ENCODE measurements around the gene HSDL1. TPM values are rescaled to one million over a fixed set of nuclear protein-coding genes. Genes with fewer than 3 reads are reported as not detected.

HSDL1 gene
- total RNA-seq, 2 donors from 2014 or later: 11.2 to 11.8 TPM

GRCh38 chr16:84098939-84099338 is 46.0 kb downstream of the HSDL1 start:
- no peak overlapping the region for H3K27ac Mint-ChIP-seq
- no peak for DNase-seq (ENCODE audit: low spot score in 2 of 2)
- no peak for ATAC-seq
- peaks cover 2 to 9% of the 10 kb centered on the region in 2 donors for H3K36me3 Mint-ChIP-seq
- H3K9me3 Mint-ChIP-seq: no peaks in the 10 kb centered on the region

GRCh38 chr16:84096447-84097005 is 48.5 kb downstream of the HSDL1 start:
- H3K27ac Mint-ChIP-seq: no peak overlapping the region
- H3K36me3 Mint-ChIP-seq: peaks cover 9% of the 10 kb centered on the region in 2 donors
- no peak for DNase-seq (ENCODE audit: low spot score in 2 of 2)
- H3K9me3 Mint-ChIP-seq: no peaks in the 10 kb centered on the region
- no peak for ATAC-seq

GRCh38 chr16:84095466-84095865 is 49.5 kb downstream of the HSDL1 start:
- Mint-ChIP-seq H3K9me3 (no peaks in the 10 kb centered on the region), H3K27ac (no peak overlapping the region), H3K36me3 (peaks cover 9% of the 10 kb centered on the region in 2 donors)
- no peak for DNase-seq (ENCODE audit: low spot score in 2 of 2)
- ATAC-seq: no peak

- no peak for ATAC-seq
- Mint-ChIP-seq H3K36me3 (peaks cover 7 to 10% of the 10 kb centered on the region in 2 donors), H3K9me3 (no peaks in the 10 kb centered on the region), H3K27ac (no peak overlapping the region)
- no peak for DNase-seq (ENCODE audit: low spot score in 2 of 2)
Measured at GRCh38 chr16:84093879-84094270, 51.1 kb downstream of the HSDL1 start.

- ATAC-seq (no peak), DNase-seq (ENCODE audit: low spot score in 2 of 2) (no peak)
- H3K9me3 Mint-ChIP-seq: no peaks in the 10 kb centered on the region
- peak overlapping the region in 1 of 2 donors; percentile 79 for H3K27ac Mint-ChIP-seq
- H3K36me3 Mint-ChIP-seq: peaks cover 4 to 15% of the 10 kb centered on the region in 2 donors
Measured at GRCh38 chr16:84093120-84093878, 51.7 kb downstream of the HSDL1 start.

GRCh38 chr16:84091460-84091859 is 53.5 kb downstream of the HSDL1 start:
- H3K27ac Mint-ChIP-seq: no peak overlapping the region
- H3K9me3 Mint-ChIP-seq: no peaks in the 10 kb centered on the region
- DNase-seq (ENCODE audit: low spot score in 2 of 2) (no peak), ATAC-seq (no peak)
- peaks cover 15 to 20% of the 10 kb centered on the region in 2 donors for H3K36me3 Mint-ChIP-seq

- no peak for DNase-seq (ENCODE audit: low spot score in 2 of 2)
- H3K27ac Mint-ChIP-seq: no peak overlapping the region
Measured at GRCh38 chr16:84090211-84090610, 54.8 kb downstream of the HSDL1 start.

GRCh38 chr16:84088695-84089395 is 56.1 kb downstream of the HSDL1 start:
- ATAC-seq (peak; percentile 87 to 91), DNase-seq (ENCODE audit: low spot score in 2 of 2) (peak; percentile 58 to 65)
- peaks cover 21 to 24% of the 10 kb centered on the region in 2 donors for H3K36me3 Mint-ChIP-seq
- H3K9me3 Mint-ChIP-seq: no peaks in the 10 kb centered on the region
- H3K27ac Mint-ChIP-seq: peak overlapping the region in 1 of 2 donors; percentile 58

More at GRCh38 chr16:84090211-84090610, 54.8 kb downstream of the HSDL1 start:
- ATAC-seq: no peak
- no peaks in the 10 kb centered on the region for H3K9me3 Mint-ChIP-seq
- peaks cover 21 to 27% of the 10 kb centered on the region in 2 donors for H3K36me3 Mint-ChIP-seq

- no peak overlapping the region for H3K27ac Mint-ChIP-seq
- peak in 1 of 2 donors; percentile 57 for ATAC-seq
- peaks cover 19 to 21% of the 10 kb centered on the region in 2 donors for H3K36me3 Mint-ChIP-seq
- no peak for DNase-seq (ENCODE audit: low spot score in 2 of 2)
- H3K9me3 Mint-ChIP-seq: no peaks in the 10 kb centered on the region
Measured at GRCh38 chr16:84087466-84088151, 57.4 kb downstream of the HSDL1 start.

- Mint-ChIP-seq H3K27ac (no peak overlapping the region), H3K36me3 (peaks cover 20 to 21% of the 10 kb centered on the region in 2 donors), H3K9me3 (no peaks in the 10 kb centered on the region)
- ATAC-seq (no peak), DNase-seq (ENCODE audit: low spot score in 2 of 2) (no peak)
Measured at GRCh38 chr16:84087001-84087400, 58.0 kb downstream of the HSDL1 start.

GRCh38 chr16:84086341-84086740 is 58.6 kb downstream of the HSDL1 start:
- DNase-seq (ENCODE audit: low spot score in 2 of 2) (no peak), ATAC-seq (no peak)
- H3K27ac Mint-ChIP-seq: no peak overlapping the region
- no peaks in the 10 kb centered on the region for H3K9me3 Mint-ChIP-seq
- peaks cover 21 to 25% of the 10 kb centered on the region in 2 donors for H3K36me3 Mint-ChIP-seq

GRCh38 chr16:84085773-84086172 is 59.2 kb downstream of the HSDL1 start:
- DNase-seq (ENCODE audit: low spot score in 2 of 2) (no peak), ATAC-seq (no peak)
- no peak overlapping the region for H3K27ac Mint-ChIP-seq
- H3K36me3 Mint-ChIP-seq: peaks cover 21 to 25% of the 10 kb centered on the region in 2 donors
- H3K9me3 Mint-ChIP-seq: no peaks in the 10 kb centered on the region

GRCh38 chr16:84085271-84085667 is 59.7 kb downstream of the HSDL1 start:
- Mint-ChIP-seq H3K9me3 (no peaks in the 10 kb centered on the region), H3K36me3 (peaks cover 21 to 25% of the 10 kb centered on the region in 2 donors), H3K27ac (no peak overlapping the region)
- ATAC-seq (no peak), DNase-seq (ENCODE audit: low spot score in 2 of 2) (no peak)

GRCh38 chr16:84084570-84085270 is 60.3 kb downstream of the HSDL1 start:
- H3K36me3 Mint-ChIP-seq: peaks cover 21 to 25% of the 10 kb centered on the region in 2 donors
- peak; percentile 66 to 76 for ATAC-seq
- DNase-seq (ENCODE audit: low spot score in 2 of 2): peak in 1 of 2 donors; percentile 69
- H3K27ac Mint-ChIP-seq: no peak overlapping the region
- H3K9me3 Mint-ChIP-seq: no peaks in the 10 kb centered on the region

- no peaks in the 10 kb centered on the region for H3K9me3 Mint-ChIP-seq
- ATAC-seq (no peak), DNase-seq (ENCODE audit: low spot score in 2 of 2) (no peak)
- H3K27ac Mint-ChIP-seq: no peak overlapping the region
- peaks cover 17 to 18% of the 10 kb centered on the region in 2 donors for H3K36me3 Mint-ChIP-seq
Measured at GRCh38 chr16:84082835-84083569, 62.0 kb downstream of the HSDL1 start.

GRCh38 chr16:84082110-84082509 is 62.9 kb downstream of the HSDL1 start:
- DNase-seq (ENCODE audit: low spot score in 2 of 2) (no peak), ATAC-seq (no peak)
- no peaks in the 10 kb centered on the region for H3K9me3 Mint-ChIP-seq
- peaks cover 11 to 13% of the 10 kb centered on the region in 2 donors for H3K36me3 Mint-ChIP-seq
- peak overlapping the region in 1 of 2 donors; percentile 53 for H3K27ac Mint-ChIP-seq

Data from activated naive CD4-positive, alpha-beta T cell treated with anti-CD3 and anti-CD28 coated beads, Interleukin-2, amount 50 U/mL, for 72 hours (primary cell).